WI38 (cell line): ENCODE data around the gene CRX.
A peak's percentile ranks its signal among the peaks of the same experiment; 100 is the strongest.

ENCODE experiments used
- H3K4me3 ChIP-seq: 2 replicates; pipeline ENCODE4 v1.5.1; 2011; ENCODE audit warnings: low read depth, mild to moderate bottlenecking, control low read depth, low read length
- TF ChIP-seq, protein P1 (sequence below): IDR thresholded peaks from 2 replicates; pipeline ENCODE4 v1.5.1; 2012; ENCODE audit warnings: low read depth, mild to moderate bottlenecking, control low read depth, low read length

Gene CRX

DNA sequence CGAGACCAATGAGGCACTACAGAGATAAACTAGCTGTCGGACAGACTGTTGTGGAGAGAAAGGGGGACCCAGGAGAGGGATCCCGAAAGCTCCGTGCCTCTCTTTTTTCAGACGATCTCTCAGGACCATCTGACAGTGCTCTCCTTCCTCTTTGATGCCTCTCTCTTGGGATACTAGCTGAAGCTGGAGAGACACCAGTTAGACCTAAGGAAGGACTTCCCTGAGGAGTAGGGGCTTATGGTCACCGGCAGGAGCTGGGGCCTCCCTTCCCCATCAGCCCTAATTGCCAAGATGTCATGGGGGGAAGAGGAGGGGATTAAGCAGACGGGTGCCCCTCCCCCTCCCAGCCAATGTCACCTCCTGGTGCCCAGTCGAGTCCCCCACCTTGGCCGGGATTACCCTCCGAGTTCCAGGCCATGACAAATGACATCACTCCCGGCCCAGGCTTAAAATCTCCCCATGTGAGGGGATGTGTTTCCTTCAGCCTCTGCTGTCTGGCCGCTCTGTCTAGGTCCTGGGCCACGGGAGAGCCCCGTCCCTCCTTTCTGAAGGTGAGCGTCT is at the start of gene CRX:
TSS of gene CRX (plus strand) at position 478 of the 561 bp plus-strand sequence. CDS start 12,507 bp downstream, outside the sequence.
- TF ChIP-seq, protein P1, sequence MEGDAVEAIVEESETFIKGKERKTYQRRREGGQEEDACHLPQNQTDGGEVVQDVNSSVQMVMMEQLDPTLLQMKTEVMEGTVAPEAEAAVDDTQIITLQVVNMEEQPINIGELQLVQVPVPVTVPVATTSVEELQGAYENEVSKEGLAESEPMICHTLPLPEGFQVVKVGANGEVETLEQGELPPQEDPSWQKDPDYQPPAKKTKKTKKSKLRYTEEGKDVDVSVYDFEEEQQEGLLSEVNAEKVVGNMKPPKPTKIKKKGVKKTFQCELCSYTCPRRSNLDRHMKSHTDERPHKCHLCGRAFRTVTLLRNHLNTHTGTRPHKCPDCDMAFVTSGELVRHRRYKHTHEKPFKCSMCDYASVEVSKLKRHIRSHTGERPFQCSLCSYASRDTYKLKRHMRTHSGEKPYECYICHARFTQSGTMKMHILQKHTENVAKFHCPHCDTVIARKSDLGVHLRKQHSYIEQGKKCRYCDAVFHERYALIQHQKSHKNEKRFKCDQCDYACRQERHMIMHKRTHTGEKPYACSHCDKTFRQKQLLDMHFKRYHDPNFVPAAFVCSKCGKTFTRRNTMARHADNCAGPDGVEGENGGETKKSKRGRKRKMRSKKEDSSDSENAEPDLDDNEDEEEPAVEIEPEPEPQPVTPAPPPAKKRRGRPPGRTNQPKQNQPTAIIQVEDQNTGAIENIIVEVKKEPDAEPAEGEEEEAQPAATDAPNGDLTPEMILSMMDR: no peak
- no peak within 1 kb of the TSS for H3K4me3 ChIP-seq

DNA sequence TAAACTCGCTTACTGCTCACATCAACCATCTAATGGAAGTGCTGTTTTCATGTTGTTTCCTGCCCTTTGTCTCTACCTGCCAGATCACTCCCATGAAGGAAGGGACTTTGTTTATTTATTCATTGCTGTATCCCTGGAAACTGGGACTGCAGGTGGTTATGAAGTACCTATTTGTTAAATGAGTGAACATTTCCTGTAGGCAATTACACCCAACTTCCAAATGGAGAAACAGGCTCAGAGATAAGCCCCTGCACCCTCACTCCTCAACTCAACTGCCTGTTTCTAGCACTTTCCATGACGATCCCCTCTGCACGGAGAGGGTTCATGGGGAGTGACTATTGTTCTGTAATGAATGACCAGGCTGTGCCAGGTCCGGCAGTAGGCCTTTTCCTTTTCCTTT is 45.2 kb upstream of the CRX start:
- TF ChIP-seq, protein P1: no peak
- H3K4me3 ChIP-seq: no peak overlapping the region

DNA sequence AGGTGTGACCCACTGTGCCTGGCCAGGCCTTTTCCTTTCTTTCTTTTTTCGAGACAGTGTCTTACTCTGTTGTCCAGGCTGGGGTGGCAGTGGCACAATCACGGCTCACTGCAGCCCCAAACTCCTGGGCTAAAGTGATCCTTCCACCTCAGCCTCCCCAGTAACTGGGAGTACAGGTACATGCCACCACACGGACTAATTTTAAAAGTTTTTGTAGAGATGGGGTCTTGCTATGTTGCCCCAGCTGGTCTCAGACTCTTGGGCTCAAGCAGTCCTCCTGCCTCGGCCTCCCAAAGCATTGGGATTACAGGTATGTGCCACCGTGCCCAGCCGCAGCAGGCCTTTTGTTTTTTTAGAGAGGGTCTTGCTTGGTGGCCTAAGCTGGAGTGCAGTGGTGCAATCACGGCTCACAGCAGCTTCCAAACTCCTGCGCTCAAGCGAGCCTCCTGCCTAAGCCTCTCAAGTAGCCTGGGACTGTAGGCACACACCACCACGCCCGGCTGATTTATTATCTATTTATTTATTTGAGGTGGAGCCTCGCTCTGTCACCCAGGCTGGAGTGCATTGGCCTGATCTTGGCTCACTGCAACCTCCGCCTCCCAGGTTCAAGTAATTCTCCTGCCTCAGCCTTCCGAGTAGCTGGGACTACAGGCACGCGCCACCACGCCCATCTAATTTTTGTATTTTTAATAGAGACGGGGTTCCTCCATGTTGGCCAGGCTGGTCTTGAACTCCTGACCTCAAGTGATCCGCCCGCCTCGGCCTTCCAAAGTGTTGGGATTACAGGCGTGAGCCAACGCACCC is 44.3 kb upstream of the CRX start:
- peak overlapping the region; percentile 95 for H3K4me3 ChIP-seq

DNA sequence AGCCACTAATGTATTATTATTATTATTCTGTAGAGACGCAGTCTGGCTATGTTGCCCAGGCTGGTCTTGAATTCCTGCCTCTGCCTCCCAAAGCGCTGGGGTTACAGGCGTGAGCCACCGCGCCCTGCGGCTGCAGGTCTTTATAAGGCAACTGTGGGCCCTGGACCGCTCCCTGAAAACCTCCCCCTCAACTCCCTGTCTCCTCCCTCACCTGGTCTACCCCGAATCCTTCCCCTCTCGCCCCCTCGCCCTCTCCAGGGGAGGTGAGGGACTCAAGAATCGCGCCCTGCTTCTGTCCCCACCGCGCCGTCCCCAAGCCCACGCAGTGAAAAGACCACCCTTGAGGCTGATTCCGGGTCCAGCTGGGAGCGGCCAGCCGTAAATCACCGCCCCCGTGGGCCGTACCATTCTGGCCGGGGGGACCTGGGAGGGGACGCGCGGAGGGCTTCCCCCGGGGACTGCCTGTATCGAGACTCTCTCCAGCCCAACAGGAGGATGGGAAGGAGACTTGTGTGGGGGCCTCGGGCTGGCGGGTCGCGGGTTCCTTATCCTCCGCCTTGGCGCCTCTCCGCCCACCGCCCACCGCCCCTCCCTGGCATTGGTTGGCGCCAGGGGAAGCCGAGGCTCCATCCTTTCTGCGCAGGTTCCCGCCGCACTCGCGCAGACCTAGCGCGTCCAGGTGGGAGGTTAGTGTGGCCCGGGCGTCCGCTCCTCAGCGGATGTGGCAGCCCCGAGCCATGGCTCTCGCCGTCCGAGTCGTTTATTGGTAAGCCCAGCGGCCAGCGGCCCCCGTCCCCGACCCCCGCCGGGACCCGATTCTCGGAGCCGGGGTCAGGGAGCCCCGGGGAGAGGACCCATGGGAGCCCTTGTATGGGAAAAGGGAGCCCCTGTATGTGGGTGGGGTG is 43.4 kb upstream of the CRX start, which contains the start of gene SELENOW:
TSS of gene SELENOW (plus strand) at position 655 of the 905 bp plus-strand sequence. CDS start at position 738, 83 bp downstream.
- TF ChIP-seq, protein P1: no peak

DNA sequence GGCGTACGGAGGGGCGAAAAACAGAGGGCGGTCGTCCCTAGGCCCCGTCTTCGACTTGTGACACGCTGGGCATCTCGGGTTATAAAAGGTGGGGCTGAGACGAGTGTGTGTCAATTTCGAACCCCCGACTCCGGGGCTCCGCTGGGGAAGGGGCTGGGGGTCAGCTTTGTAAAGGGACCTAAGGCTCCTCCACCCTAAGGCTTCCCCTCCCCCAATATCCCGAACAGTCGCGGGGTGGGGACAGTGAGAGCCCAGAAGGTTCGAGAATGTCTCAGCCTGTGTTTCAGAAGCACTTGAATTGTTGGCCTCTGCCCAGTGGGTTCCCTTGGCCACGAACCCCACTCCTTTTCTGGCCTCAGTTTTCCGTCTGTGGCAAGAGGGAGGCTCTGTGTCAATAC is 42.8 kb upstream of the CRX start:
- TF ChIP-seq, protein P1: no peak

More for the DNA sequence above, 43.4 kb upstream of the CRX start, which contains the start of gene SELENOW:
- H3K4me3 ChIP-seq: peak within 1 kb of the TSS; percentile 95

DNA sequence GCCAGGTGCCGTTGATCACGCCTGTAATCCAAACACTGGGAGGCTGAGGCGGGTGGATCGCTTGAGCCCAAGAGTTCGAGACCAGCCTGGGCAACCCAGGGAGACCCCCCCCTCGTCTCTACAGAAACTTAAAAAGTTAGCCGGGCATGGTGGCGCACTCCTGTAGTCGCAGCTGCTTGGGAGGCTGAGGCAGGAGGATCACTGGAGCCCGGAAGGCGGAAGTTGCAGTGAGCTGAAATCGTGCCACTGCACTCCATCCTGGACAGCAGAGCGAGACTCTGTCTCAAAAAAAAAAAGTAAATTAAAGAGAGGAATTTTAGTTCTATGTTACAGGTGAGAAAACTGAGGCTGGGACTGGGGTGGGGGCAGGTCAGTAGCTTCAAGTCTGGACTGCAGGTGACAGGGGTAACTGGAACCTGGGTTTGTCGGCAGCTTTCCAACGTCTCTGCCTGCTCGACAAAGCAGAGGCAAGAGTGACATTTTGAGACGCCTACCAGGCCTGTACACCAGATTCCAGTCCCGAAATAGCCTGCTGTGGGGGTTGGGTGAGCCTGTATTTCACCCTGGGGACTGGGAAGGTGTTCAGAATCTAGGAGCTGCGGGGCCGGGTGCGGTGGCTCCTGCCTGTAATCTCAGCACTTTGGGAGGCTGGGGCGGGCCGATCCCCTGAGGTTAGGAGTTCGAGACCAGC is 42.1 kb upstream of the CRX start:
- H3K4me3 ChIP-seq: peak overlapping the region; percentile 95
- TF ChIP-seq, protein P1: no peak

More for the DNA sequence above, 42.8 kb upstream of the CRX start:
- peak overlapping the region; percentile 95 for H3K4me3 ChIP-seq

DNA sequence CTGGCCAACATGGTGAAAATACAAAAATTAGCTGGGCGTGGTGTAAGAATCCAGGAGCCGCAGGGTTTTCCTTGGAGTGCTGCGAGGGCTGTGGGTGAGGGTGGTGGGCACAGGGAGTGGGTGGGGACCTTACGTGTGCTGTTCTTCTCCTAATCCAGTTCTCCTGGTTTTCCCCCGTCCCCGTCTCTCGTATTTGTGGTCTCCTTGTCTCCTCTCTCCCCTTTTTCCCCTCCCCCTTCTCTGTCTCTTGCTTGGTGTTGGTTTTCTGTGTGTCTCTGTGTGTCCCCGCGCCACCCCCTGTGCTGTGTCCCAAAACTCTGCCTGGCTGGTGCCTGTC is 41.6 kb upstream of the CRX start:
- no peak overlapping the region for H3K4me3 ChIP-seq
- TF ChIP-seq, protein P1: no peak
